AG04450 (cell line): ENCODE measurements around the gene TMPRSS9. TPM values are rescaled to one million over a fixed set of nuclear protein-coding genes. Genes with fewer than 3 reads are reported as not detected.

Experiments
- CTCF ChIA-PET: fragments of 300-600, 350-600 bp; formaldehyde crosslinking; extraction: SDS; loops from one replicate; lab custom pipeline; 2022; ENCODE audit warnings: antibody characterized with exemption, inconsistent platforms; lab: Charles Lee
- POLR2A ChIA-PET: fragments of 350-600 bp; formaldehyde crosslinking; extraction: SDS; loops from one replicate; lab custom pipeline; 2021; ENCODE audit warnings: antibody characterized with exemption, inconsistent platforms; lab: Yijun Ruan, JAX
- DNase-seq: peaks from one replicate; pipeline ENCODE4 v3.0.0-alpha.2; 2011; ENCODE audit warnings: low read depth, low spot score
- H3K27ac ChIP-seq: one replicate; pipeline ENCODE4 v1.5.1; 2012; ENCODE audit warnings: low read depth, low read length, control low read depth
- H3K27me3 ChIP-seq: one replicate; pipeline ENCODE4 v1.6.0; 2012; ENCODE audit warnings: low read length; ENCODE audit not compliant: control insufficient read depth, insufficient read depth
- H3K4me3 ChIP-seq: 2 replicates; pipeline ENCODE4 v1.5.1; 2011; ENCODE audit warnings: mild to moderate bottlenecking, low read depth, low read length, control low read depth
- H3K9me3 ChIP-seq: 2 replicates; pipeline ENCODE4 v1.5.1; 2012; ENCODE audit warnings: low read length; ENCODE audit not compliant: control insufficient read depth, insufficient read depth
- polyA plus RNA-seq: library from polyadenylated mRNA; depleted of rRNA; stranded (reverse); fragments of >200 nt; gene quantifications from 2 replicates; pipeline ENCODE4 v1.2.3, GENCODE V29; 2011
- TF ChIP-seq, protein P1 (sequence below): IDR thresholded peaks from 2 replicates; pipeline ENCODE4 v1.5.1; 2011; ENCODE audit warnings: low read depth, low read length, control low read depth, inconsistent platforms

TMPRSS9 gene
- polyA plus RNA-seq, 1 experiment, result not detected

DNA sequence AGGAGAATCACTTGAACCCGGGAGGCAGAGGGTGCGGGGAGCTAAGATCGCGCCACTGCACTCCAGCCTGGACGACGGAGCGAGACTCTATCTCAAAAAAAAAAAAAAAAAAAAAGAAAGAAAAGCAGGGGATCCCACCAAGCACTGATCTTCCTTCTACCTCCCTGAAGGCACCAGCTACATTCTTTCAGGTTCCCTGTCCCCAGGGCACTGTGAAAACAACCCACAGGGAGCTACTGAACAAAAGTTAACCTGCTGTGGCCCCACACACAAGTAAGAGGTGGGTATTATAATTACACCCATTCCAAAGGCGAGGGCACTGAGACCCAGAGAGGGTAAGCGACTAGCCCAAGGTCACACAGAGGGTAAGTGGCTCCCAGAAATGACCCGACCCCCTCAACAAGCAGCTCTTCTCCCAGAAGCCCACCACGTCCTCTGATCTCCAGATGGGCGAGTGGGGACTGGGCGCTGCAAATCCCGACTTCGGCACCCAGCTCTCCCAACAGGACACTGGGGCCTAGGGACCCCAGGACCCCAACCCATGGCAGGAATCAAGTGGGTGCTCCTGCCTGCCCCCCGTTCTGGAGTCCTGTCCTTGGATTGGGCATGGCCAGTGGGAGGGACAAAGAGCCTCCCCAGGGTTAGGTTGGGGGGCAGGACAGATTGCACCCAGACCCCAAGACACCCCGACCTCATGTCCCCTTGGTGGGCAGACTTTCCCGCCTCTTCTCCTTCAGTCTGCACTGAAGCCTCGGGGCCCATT is 94.3 kb downstream of the TMPRSS9 start:
- CTCF ChIA-PET, result interaction anchor here (0.8 kb wide), 1 partner anchor 157 kb away, joined by 5 read pairs; no protein-coding TSS in a partner anchor
- no peak overlapping the region for H3K27ac ChIP-seq
- POLR2A ChIA-PET, result interaction anchor here (1.2 to 3.8 kb wide), 2 partner anchors 22 to 157 kb away, joined by 3 to 46 read pairs; partner anchors contain the start of gene GADD45B
- no peak for DNase-seq
- TF ChIP-seq, protein P1, sequence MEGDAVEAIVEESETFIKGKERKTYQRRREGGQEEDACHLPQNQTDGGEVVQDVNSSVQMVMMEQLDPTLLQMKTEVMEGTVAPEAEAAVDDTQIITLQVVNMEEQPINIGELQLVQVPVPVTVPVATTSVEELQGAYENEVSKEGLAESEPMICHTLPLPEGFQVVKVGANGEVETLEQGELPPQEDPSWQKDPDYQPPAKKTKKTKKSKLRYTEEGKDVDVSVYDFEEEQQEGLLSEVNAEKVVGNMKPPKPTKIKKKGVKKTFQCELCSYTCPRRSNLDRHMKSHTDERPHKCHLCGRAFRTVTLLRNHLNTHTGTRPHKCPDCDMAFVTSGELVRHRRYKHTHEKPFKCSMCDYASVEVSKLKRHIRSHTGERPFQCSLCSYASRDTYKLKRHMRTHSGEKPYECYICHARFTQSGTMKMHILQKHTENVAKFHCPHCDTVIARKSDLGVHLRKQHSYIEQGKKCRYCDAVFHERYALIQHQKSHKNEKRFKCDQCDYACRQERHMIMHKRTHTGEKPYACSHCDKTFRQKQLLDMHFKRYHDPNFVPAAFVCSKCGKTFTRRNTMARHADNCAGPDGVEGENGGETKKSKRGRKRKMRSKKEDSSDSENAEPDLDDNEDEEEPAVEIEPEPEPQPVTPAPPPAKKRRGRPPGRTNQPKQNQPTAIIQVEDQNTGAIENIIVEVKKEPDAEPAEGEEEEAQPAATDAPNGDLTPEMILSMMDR, result no peak
- H3K27me3 ChIP-seq, result no peaks in the 10 kb centered on the region
- H3K9me3 ChIP-seq, result no peaks in the 10 kb centered on the region; the same call in 1 of the 2 replicates
- no peak overlapping the region for H3K4me3 ChIP-seq

DNA sequence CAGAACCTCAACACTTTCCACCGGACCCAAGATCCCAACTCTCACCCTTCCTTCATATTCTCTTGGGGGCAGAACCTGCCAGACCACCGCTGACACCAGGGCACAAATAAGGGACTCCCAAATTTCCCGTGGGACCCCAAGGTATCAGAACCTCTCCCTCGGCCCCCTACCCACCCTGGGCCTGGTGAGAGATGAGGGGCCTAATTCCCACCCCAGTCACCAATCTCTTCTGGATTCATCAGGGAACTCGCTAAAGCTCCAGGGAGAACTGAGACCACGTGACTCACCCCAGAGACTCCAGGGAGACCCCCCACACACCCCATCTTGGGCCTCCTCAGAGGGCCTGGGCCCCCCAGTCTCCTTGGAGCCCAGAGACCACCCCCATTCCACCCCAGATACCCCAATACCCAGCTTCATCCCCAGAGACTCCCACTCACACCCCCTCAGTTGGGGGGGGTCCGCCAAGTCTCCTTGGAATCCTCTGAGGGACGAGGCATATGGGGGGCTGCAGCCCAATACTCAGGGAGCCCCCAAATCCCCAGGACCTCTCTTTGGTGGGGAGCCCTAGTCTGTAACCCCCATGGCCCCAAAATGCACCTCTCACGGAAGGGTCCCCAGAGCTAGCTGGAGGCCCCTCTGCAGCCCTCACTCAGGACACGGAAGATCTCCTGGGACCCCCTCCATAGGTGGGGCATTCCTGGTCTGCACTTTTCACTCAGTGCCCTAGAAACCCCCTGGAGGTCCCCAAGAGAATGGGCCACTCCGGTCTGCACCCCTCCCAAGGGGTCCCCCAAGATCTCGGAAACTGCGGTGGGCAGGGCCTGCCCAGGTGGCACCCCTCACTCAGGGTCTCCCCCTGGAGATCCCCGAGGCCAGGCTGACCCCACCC is 95.1 kb downstream of the TMPRSS9 start:
- Histone ChIP-seq H3K9me3 (no peaks in the 10 kb centered on the region; the same call in 1 of the 2 replicates), H3K4me3 (peak overlapping the region; percentile 86), H3K27ac (no peak overlapping the region), H3K27me3 (no peaks in the 10 kb centered on the region)
- ChIA-PET CTCF (no interaction called here), POLR2A (interaction anchor here (1.2 to 3.8 kb wide), 2 partner anchors 21 to 156 kb away, joined by 3 to 46 read pairs; partner anchors contain the start of gene GADD45B)
- TF ChIP-seq, protein P1, result no peak
- no peak for DNase-seq

DNA sequence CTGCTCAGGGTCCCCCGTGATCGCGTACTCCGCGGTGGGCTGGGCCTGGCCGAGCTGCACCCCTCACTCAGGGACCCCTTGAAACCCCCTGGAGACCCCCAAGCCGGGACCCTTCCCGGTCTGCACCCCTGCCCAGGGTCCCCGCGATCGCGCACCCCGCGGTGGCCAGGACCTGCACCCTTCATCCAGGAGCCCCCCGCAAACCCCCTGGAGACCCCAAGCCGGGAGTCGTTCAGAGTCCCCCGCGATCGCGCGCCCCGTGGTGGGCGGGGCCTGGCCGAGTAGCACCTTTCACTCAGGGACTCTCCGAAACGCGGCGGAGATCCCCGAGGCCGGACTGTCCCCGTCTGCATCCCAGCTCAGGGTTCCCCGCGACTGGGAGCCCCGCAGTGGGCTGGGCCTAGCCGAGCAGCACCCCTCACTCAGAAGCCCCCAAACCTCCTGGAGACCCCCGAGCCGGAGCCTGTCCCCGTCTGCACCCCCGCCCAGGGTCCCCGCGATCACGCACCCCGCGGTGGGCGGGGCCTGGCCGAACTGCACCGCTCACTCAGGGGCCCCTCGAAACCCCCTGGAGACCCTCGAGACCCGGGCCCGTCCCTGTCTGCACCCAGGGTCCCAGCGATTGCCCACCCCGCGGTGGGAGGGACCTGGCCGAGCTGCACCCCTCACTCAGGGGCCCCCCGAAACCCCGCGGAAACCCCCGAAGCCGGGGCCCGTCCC is 95.9 kb downstream of the TMPRSS9 start:
- Histone ChIP-seq H3K9me3 (no peaks in the 10 kb centered on the region; the same call in 1 of the 2 replicates), H3K27ac (no peak overlapping the region), H3K27me3 (no peaks in the 10 kb centered on the region), H3K4me3 (peak overlapping the region; percentile 86)
- ChIA-PET POLR2A (interaction anchor here (0.6 to 3.8 kb wide), 5 partner anchors 16 to 155 kb away, joined by 3 to 46 read pairs (median 5); partner anchors contain the start of genes GADD45B and TIMM13), CTCF (interaction anchor here (1.7 kb wide), 1 partner anchor 181 kb away, joined by 3 read pairs; no protein-coding TSS in a partner anchor)
- DNase-seq, result no peak
- TF ChIP-seq, protein P1, result no peak

DNA sequence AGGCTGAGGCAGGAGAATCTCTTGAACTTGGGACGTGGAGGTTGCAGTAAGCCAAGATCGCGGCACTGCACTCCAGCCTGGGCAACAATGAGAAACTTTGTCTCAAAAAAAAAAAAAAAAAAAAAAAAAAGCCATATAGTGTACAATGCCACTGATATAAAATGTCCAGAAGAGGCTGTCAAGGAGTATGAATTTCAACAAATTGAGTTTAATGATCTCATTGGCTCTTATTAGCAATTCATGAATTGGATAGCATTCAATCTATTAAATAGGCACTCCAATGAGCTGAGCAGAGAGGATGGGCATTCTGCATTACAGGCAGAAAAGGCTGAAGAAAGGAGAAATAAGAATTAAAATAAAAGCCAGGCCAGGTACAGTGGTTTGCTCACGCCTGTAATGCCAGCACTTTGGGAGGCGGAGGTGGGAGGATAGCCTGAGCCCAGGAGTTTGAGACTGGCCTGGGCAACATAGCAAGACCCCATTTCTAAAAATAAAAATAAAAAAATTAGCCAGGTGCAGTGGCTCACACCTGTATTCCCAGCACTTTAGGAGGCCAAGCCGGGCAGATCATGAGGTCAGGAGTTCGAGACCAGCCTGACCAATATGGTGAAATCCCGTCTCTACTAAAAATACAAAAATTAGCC is 97.5 kb downstream of the TMPRSS9 start:
- POLR2A ChIA-PET, result interaction anchor here (0.7 to 3.8 kb wide), 5 partner anchors 8 to 154 kb away, joined by 5 to 46 read pairs (median 7); partner anchors contain the start of genes GADD45B and TIMM13
- Histone ChIP-seq H3K27me3 (no peaks in the 10 kb centered on the region), H3K27ac (no peak overlapping the region), H3K9me3 (no peaks in the 10 kb centered on the region; the same call in 1 of the 2 replicates), H3K4me3 (peak overlapping the region; percentile 53)
- TF ChIP-seq, protein P1, result no peak
- no peak for DNase-seq
- CTCF ChIA-PET, result interaction anchor here (0.6 to 1.7 kb wide), 3 partner anchors 14 to 180 kb away, joined by 3 to 4 read pairs (median 4); no protein-coding TSS in a partner anchor
